B cell (primary cell): ENCODE data around the gene CGB1. TPM values are rescaled to one million over a fixed set of nuclear protein-coding genes. Genes with fewer than 3 reads are reported as not detected.
"Not testable (repeated sequence)": the region's sequence is repeated elsewhere in the genome, so short reads cannot be mapped to it uniquely, and the experiment has no call there.

Source experiments
- ATAC-seq: fragments of 200-7000 bp; cut with Tn5 transposase; one replicate; pipeline ENCODE4 v1.10.0; 2021; ENCODE audit warnings: low read depth, mild to moderate bottlenecking, moderate number of reproducible peaks, moderate library complexity
- CTCF ChIA-PET: fragments of 350-600 bp; sonication (Branson Sonifier 250); formaldehyde crosslinking; loops from one replicate; lab custom pipeline; 2021; ENCODE audit warnings: antibody characterized with exemption, inconsistent platforms; lab: Charles Lee
- POLR2A ChIA-PET: fragments of 350-600 bp; sonication (Branson Sonifier 250); formaldehyde crosslinking; loops from one replicate; lab custom pipeline; 2021; ENCODE audit warnings: antibody characterized with exemption; lab: Charles Lee
- DNase-seq: peaks from one replicate; pipeline ENCODE4 v3.0.0; 2013
- H2AFZ ChIP-seq: 2 replicates; pipeline ENCODE4 v1.6.1; 2012; ENCODE audit warnings: mild to moderate bottlenecking, low read depth, low read length; ENCODE audit not compliant: insufficient read depth, poor library complexity, severe bottlenecking
- H3K27ac ChIP-seq, 2 donors: 1 replicate in 1 of 2; 2 replicates in 1 of 2; pipeline ENCODE4 v1.5.1; 2012 to 2013; ENCODE audit warnings: low read length in 2 of 2, mild to moderate bottlenecking in 2 of 2, moderate library complexity in 1 of 2
- H3K27me3 ChIP-seq, 4 experiments: fragments of 200-600 bp in 1 of 4; sonication (generic) in 1 of 4; replicated peaks in 1 of 4; 1 replicate in 2 of 4; 2 replicates in 2 of 4; pipeline versions ENCODE4 v1.6.1 to v1.7.0; 2013 to 2016; ENCODE audit warnings: low read length in 3 of 4, mild to moderate bottlenecking in 2 of 4, mixed read lengths in 1 of 4, moderate library complexity in 1 of 4; ENCODE audit not compliant: insufficient read depth in 4 of 4, control insufficient read depth in 3 of 4; ENCODE audit errors: control extremely low read depth in 1 of 4
- H3K36me3 ChIP-seq, 2 experiments: replicated peaks in 1 of 2; 1 replicate in 1 of 2; 2 replicates in 1 of 2; pipeline versions ENCODE4 v1.6.1 to v1.7.1; 2013; ENCODE audit warnings: low read length in 1 of 2; ENCODE audit not compliant: insufficient read depth in 2 of 2, control insufficient read depth in 1 of 2; ENCODE audit errors: control extremely low read depth in 1 of 2, extremely low read depth in 1 of 2
- H3K4me1 ChIP-seq, 2 donors: fragments of 200-600 bp in 1 of 2; sonication (generic) in 1 of 2; 1 replicate in 1 of 2; 2 replicates in 1 of 2; pipeline versions ENCODE4 v1.5.1 to v1.6.1; 2013 to 2017; ENCODE audit warnings: low read length in 2 of 2; ENCODE audit not compliant: control insufficient read depth in 2 of 2, insufficient read depth in 2 of 2
- H3K4me2 ChIP-seq: replicated peaks from 2 replicates; pipeline ENCODE3; 2012; ENCODE audit warnings: mild to moderate bottlenecking, low read depth, low read length; ENCODE audit not compliant: poor library complexity, severe bottlenecking
- H3K4me3 ChIP-seq, 5 experiments: fragments of 200-600 bp in 1 of 5; sonication (generic) in 1 of 5; 1 replicate in 3 of 5; 2 replicates in 2 of 5; pipeline versions ENCODE4 v1.5.1 to v1.7.0; 2011 to 2016; ENCODE audit warnings: low read length in 4 of 5, mild to moderate bottlenecking in 4 of 5, low read depth in 2 of 5, control low read depth in 1 of 5, moderate library complexity in 1 of 5; ENCODE audit not compliant: insufficient read depth in 1 of 5; ENCODE audit errors: control extremely low read depth in 1 of 5, extremely low read depth in 1 of 5
- H3K79me2 ChIP-seq: fragments of 200-600 bp; sonication (generic); one replicate; pipeline ENCODE4 v1.6.0; 2016; ENCODE audit warnings: low read length; ENCODE audit not compliant: control insufficient read depth, insufficient read depth
- H3K9ac ChIP-seq: fragments of 200-600 bp; sonication (generic); 2 replicates; pipeline ENCODE4 v1.6.1; 2017; ENCODE audit warnings: mild to moderate bottlenecking, low read length, moderate library complexity
- H3K9me3 ChIP-seq, 3 donors: one replicate each; pipeline versions ENCODE4 v1.6.1 to v1.7.1; 2013; ENCODE audit warnings: low read length in 2 of 3; ENCODE audit not compliant: control insufficient read depth in 2 of 3, insufficient read depth in 1 of 3; ENCODE audit errors: control extremely low read depth in 1 of 3
- H4K20me1 ChIP-seq: 2 replicates; pipeline ENCODE4 v1.6.0; 2012; ENCODE audit warnings: mild to moderate bottlenecking, low read length; ENCODE audit not compliant: insufficient read depth, control insufficient read depth, poor library complexity, severe bottlenecking
- H3K27ac Mint-ChIP-seq: one replicate; pipeline ENCODE4 v1.8.0; 2021; ENCODE audit warnings: mixed read lengths
- H3K27me3 Mint-ChIP-seq: one replicate; pipeline ENCODE4 v1.8.0; 2021; ENCODE audit warnings: mixed read lengths
- H3K4me1 Mint-ChIP-seq: one replicate; pipeline ENCODE4 v1.8.0; 2021; ENCODE audit warnings: mixed read lengths
- H3K4me3 Mint-ChIP-seq: one replicate; pipeline ENCODE4 v1.8.0; 2021; ENCODE audit warnings: mixed read lengths
- H3K9me3 Mint-ChIP-seq: one replicate; pipeline ENCODE4 v1.8.0; 2022; ENCODE audit warnings: mixed read lengths; ENCODE audit not compliant: insufficient read depth
- WGBS: methylation state at CpG from one replicate; pipeline ENCODE4 v1.1.5; 2013; ENCODE audit warnings: missing lambda C conversion rate; ENCODE audit not compliant: insufficient coverage; 5-methylcytosine and 5-hydroxymethylcytosine counted together
- intact Hi-C: fragments of 100-400 bp; cut with micrococcal nuclease; formaldehyde crosslinking; loops from one replicate; pipeline ENCODE4 v1.10.0; 2022
- polyA plus RNA-seq: library from polyadenylated mRNA; depleted of rRNA; stranded (reverse); fragments of >200 nt; gene quantifications from 2 replicates; pipeline ENCODE4 v1.2.3, GENCODE V29; 2012
- total RNA-seq, 2 donors: library from RNA; stranded (reverse); fragments of 120-200 nt in 1 of 2; gene quantifications; 1 replicate in 1 of 2; 2 replicates in 1 of 2; pipeline versions ENCODE4 v1.2.3 to v1.2.4, GENCODE V29; 2013 to 2022

Gene CGB1
- total and polyA plus RNA-seq, 2 donors (not counting 1 experiment from before 2014, with no cell fraction given): not detected

- H3K4me1 Mint-ChIP-seq, H3K27ac Mint-ChIP-seq, POLR2A ChIA-PET, H3K27ac ChIP-seq, H3K27me3 Mint-ChIP-seq, H3K4me3 ChIP-seq, H3K79me2 ChIP-seq, H4K20me1 ChIP-seq, H3K36me3 ChIP-seq, H3K27me3 ChIP-seq, CTCF ChIA-PET, DNase-seq, H3K4me1 ChIP-seq, H2AFZ ChIP-seq, H3K9me3 Mint-ChIP-seq, H3K9ac ChIP-seq, H3K4me3 Mint-ChIP-seq, H3K4me2 ChIP-seq, ATAC-seq, H3K9me3 ChIP-seq, intact Hi-C loops: not testable (repeated sequence)
- WGBS: 91% methylated on average over 11 of the region's 14 CpGs
These were observed 6.9 kb downstream of the CGB1 start for GRCh38 chr19:49029749-49030148.

- H3K79me2 ChIP-seq, DNase-seq, H3K9me3 Mint-ChIP-seq, H3K36me3 ChIP-seq, H3K9ac ChIP-seq, H4K20me1 ChIP-seq, H3K4me2 ChIP-seq, POLR2A ChIA-PET, H3K27me3 ChIP-seq, H3K4me3 Mint-ChIP-seq, ATAC-seq, H2AFZ ChIP-seq, H3K4me1 ChIP-seq, H3K27ac Mint-ChIP-seq, H3K9me3 ChIP-seq, H3K27ac ChIP-seq, intact Hi-C loops, H3K4me3 ChIP-seq, H3K27me3 Mint-ChIP-seq, H3K4me1 Mint-ChIP-seq: not testable (repeated sequence)
- CTCF ChIA-PET: interaction anchor here (1.5 kb wide), 1 partner anchor 240 kb away, joined by 3 read pairs; no protein-coding TSS in a partner anchor
- WGBS: no CpG with 5 or more reads among the region's 9 CpGs
These were observed 8.0 kb downstream of the CGB1 start for GRCh38 chr19:49028686-49029085.

DNA sequence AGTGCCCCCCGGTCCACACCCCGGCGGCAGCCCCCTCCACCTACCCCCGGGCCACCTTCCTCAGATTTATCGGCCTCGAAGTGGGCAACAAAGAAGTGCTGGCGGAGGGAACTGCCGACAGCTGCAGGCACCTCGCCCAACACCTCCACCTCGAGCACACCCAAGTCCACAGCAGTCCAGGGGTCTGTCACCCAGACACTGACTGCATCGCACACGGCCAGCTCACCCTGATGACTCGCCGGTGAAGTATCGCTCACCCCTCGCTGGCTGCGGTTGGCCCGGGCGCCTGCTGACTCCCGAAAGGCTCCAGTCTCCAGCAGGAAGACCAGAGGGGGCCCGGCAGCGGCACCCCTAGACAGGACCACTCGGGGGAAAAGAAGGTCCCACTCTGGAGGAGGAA, 11.1 kb downstream of the CGB1 start:
- H3K27me3 Mint-ChIP-seq, H3K9me3 Mint-ChIP-seq, H3K4me3 ChIP-seq, H3K4me3 Mint-ChIP-seq, DNase-seq, H2AFZ ChIP-seq, ATAC-seq, H3K27ac ChIP-seq, H3K9me3 ChIP-seq, H4K20me1 ChIP-seq, CTCF ChIA-PET, H3K4me2 ChIP-seq, H3K36me3 ChIP-seq, H3K27me3 ChIP-seq, H3K9ac ChIP-seq, POLR2A ChIA-PET, H3K27ac Mint-ChIP-seq, intact Hi-C loops, H3K79me2 ChIP-seq, H3K4me1 ChIP-seq: not testable (repeated sequence)
- 91% methylated on average over 19 of the region's 23 CpGs for WGBS
- peaks cover 10% of the 10 kb centered on the region for H3K4me1 Mint-ChIP-seq

- H3K27me3 ChIP-seq, ATAC-seq, H3K27ac Mint-ChIP-seq, H3K9me3 ChIP-seq, H3K9me3 Mint-ChIP-seq, H3K79me2 ChIP-seq, DNase-seq, H3K27ac ChIP-seq, H3K4me3 Mint-ChIP-seq, H3K4me2 ChIP-seq, intact Hi-C loops, H3K36me3 ChIP-seq, CTCF ChIA-PET, H3K4me3 ChIP-seq, H4K20me1 ChIP-seq, POLR2A ChIA-PET, H2AFZ ChIP-seq, H3K27me3 Mint-ChIP-seq, H3K9ac ChIP-seq: not testable (repeated sequence)
- no CpG with 5 or more reads among the region's 6 CpGs for WGBS
- H3K4me1 ChIP-seq: peaks cover 10 to 13% of the 10 kb centered on the region in 2 donors
- H3K4me1 Mint-ChIP-seq: peaks cover 15% of the 10 kb centered on the region
These were observed 11.6 kb downstream of the CGB1 start for GRCh38 chr19:49025088-49025487.
